PFSK-1 (cell line): ENCODE data around the gene MYH6.

Experiments
- POLR2AphosphoS5 ChIP-seq: IDR thresholded peaks from 2 replicates; pipeline ENCODE4 v1.6.1; 2012; ENCODE audit warnings: low read depth, mild to moderate bottlenecking, control low read depth, low read length, moderate library complexity
- REST ChIP-seq, 2 experiments: IDR thresholded peaks; 2 replicates each; pipeline versions ENCODE4 v1.6.1 to v1.8.0; 2011 to 2012; ENCODE audit warnings: low read depth in 2 of 2, low read length in 2 of 2, control low read depth in 1 of 2, inconsistent platforms in 1 of 2, mild to moderate bottlenecking in 1 of 2, moderate library complexity in 1 of 2; ENCODE audit not compliant: insufficient read depth in 1 of 2

DNA sequence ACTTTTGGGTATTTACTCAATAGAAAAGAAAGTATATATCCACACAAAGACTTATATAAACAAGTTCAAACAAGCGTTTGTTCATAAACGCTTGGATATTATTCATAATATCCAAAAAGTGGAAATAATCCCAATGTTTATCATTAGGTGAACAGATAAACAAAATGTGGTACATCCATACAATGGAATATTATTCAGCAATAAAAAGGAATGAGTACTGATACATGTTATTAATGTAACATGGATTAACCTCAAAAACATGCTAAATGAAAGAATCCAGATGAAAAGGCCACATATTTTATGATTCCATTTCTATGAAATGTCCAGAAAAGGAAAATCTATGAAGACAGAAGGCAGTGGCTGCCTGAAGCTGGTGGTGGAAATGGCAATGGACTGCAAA is 44.2 kb upstream of the MYH6 start:
- no peak for TF ChIP-seq POLR2AphosphoS5
- TF ChIP-seq REST (IDR thresholded peaks at IDR 0.05; ENCODE audit: insufficient read depth in 1 of 2, low read depth in 2 of 2, low read length in 2 of 2): no peak
